Daoy (cell line): ENCODE data around the gene CACNA1G. TPM values are rescaled to one million over a fixed set of nuclear protein-coding genes. Genes with fewer than 3 reads are reported as not detected.

Source experiments
- DNase-seq: peaks from one replicate; pipeline ENCODE4 v3.0.0-alpha.2; 2015; ENCODE audit warnings: low read depth
- total RNA-seq: library from RNA; depleted of rRNA; stranded (reverse); fragments of >200 nt; shearing (Covaris generic); gene quantifications from 2 replicates; pipeline ENCODE4 v1.2.3, GENCODE V29; 2014; rRNA removed

CACNA1G gene
- total RNA-seq, 1 experiment from 2014 or later: 0.23 TPM

- DNase-seq: no peak
Measured at GRCh38 chr17:50672071-50672470, 111.6 kb downstream of the CACNA1G start.

- DNase-seq: peak; percentile 34
Measured at GRCh38 chr17:50672831-50673551, 112.5 kb downstream of the CACNA1G start.

GRCh38 chr17:50675190-50675589 lies 114.7 kb downstream of the CACNA1G start:
- no peak for DNase-seq

GRCh38 chr17:50675627-50676026 lies 115.1 kb downstream of the CACNA1G start:
- no peak for DNase-seq

DNA sequence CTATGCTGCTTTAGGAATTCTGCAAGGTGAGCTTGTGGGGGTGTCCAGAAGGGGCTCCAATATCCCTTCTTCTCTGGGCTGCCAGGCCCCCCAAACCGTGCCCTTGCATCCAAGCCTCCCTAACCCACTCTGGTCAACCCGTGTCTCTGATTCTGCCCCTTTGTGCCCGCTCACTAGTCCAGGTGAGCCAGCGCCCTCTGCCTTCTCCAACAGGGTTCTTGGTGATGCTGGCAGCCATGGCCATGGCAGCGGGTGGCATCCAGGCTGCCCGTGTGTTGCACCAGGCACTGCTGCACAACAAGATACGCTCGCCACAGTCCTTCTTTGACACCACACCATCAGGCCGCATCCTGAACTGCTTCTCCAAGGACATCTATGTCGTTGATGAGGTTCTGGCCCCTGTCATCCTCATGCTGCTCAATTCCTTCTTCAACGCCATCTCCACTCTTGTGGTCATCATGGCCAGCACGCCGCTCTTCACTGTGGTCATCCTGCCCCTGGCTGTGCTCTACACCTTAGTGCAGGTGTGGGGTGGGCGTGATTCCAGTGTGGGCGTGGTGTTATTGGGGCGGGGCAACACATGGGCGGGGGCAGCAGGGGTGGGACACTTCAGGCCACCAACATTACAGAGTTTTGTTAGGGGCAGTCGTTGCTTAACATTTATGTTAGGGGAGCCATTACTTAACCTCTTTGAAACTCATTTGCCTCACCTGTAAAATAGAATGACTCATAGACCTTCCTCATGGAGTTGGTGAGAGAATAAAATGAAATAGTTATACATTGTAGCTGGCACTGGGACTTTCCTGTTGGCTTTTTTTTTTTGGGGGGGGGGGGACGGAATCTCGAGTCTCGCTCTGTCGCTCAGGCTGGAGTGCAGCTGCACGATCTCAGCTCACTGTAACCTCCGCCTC lies 115.8 kb downstream of the CACNA1G start:
- DNase-seq: no peak

Other genes starting within 250 kb of the CACNA1G start
- gene XYLT2, start 214.6 kb upstream of the CACNA1G start, total RNA-seq: 12.5 and 15.6 TPM in 2 replicates
- 81.0 and 97.9 TPM in 2 replicates for gene MRPL27, start 187.5 kb upstream of the CACNA1G start, total RNA-seq
- gene EME1, start 187.5 kb upstream of the CACNA1G start, total RNA-seq: 9.2 and 15.4 TPM in 2 replicates
- gene LRRC59, start 163.2 kb upstream of the CACNA1G start, total RNA-seq: 151 and 155 TPM in 2 replicates
- gene ACSF2, start 134.5 kb upstream of the CACNA1G start, total RNA-seq: 8.2 and 19.3 TPM in 2 replicates
- gene CHAD, start 91.8 kb upstream of the CACNA1G start, total RNA-seq: not detected in 2 replicates
- 18.7 and 33.5 TPM in 2 replicates for gene RSAD1, start 81.9 kb upstream of the CACNA1G start, total RNA-seq
- 1.5 TPM in 1 of 2 replicates, not detected in the other for gene MYCBPAP, start 52.3 kb upstream of the CACNA1G start, total RNA-seq
- not detected in 2 replicates for gene EPN3, start 28.0 kb upstream of the CACNA1G start, total RNA-seq
- gene SPATA20, start 13.5 kb upstream of the CACNA1G start, total RNA-seq: 16.4 and 40.1 TPM in 2 replicates
- gene ABCC3, start 74.2 kb downstream of the CACNA1G start, total RNA-seq: 10.4 and 14.3 TPM in 2 replicates
- gene ANKRD40, start 147.2 kb downstream of the CACNA1G start, total RNA-seq: 17.6 and 22.6 TPM in 2 replicates
- gene LUC7L3, start 158.9 kb downstream of the CACNA1G start, total RNA-seq: 20.9 and 40.3 TPM in 2 replicates
- gene ANKRD40CL, start 206.8 kb downstream of the CACNA1G start, total RNA-seq: not detected in 2 replicates